ENCODE measurements around the gene DHRS9. TPM values are rescaled to one million over a fixed set of nuclear protein-coding genes. Genes with fewer than 3 reads are reported as not detected.

Gene DHRS9
- total RNA-seq = 2.1 TPM

GRCh38 chr2:169069341-169069740 lies at the start of gene DHRS9:
TSS of gene DHRS9 (plus strand) at chr2:169069563. CDS start at chr2:169081582, 12,019 bp downstream.
- H3K4me1 ChIP-seq (ENCODE audit: control insufficient read depth in 3 of 3, insufficient read depth in 3 of 3, low read length in 3 of 3) = no peaks in the 10 kb centered on the region
- no peaks in the 10 kb centered on the region for H3K27me3 ChIP-seq (ENCODE audit: control insufficient read depth in 3 of 3, insufficient read depth in 3 of 3, low read length in 3 of 3)
- H3K9ac ChIP-seq (ENCODE audit: low read depth in 1 of 3, low read length in 3 of 3) = no peak within 1 kb of the TSS
- H3K9me3 ChIP-seq (ENCODE audit: control insufficient read depth in 3 of 3, low read length in 3 of 3) = no peaks in the 10 kb centered on the region
- no peaks in the 10 kb centered on the region for H3K36me3 ChIP-seq (ENCODE audit: control insufficient read depth in 3 of 3, insufficient read depth in 3 of 3, low read length in 3 of 3)
- peak within 1 kb of the TSS; percentile 9 for H3K27ac ChIP-seq (ENCODE audit: low read depth, low read length)
- H3K4me3 ChIP-seq (ENCODE audit: low read length in 3 of 3) = no peak within 1 kb of the TSS

- no peaks in the 10 kb centered on the region for H3K9me3 ChIP-seq (ENCODE audit: control insufficient read depth in 3 of 3, low read length in 3 of 3)
- H3K9ac ChIP-seq (ENCODE audit: low read depth in 1 of 3, low read length in 3 of 3) = no peak overlapping the region
- H3K4me1 ChIP-seq (ENCODE audit: control insufficient read depth in 3 of 3, insufficient read depth in 3 of 3, low read length in 3 of 3) = no peaks in the 10 kb centered on the region
- peaks cover 0 to 5% (median 0%) of the 10 kb centered on the region in 3 donors for H3K27me3 ChIP-seq (ENCODE audit: control insufficient read depth in 3 of 3, insufficient read depth in 3 of 3, low read length in 3 of 3)
- no peaks in the 10 kb centered on the region for H3K36me3 ChIP-seq (ENCODE audit: control insufficient read depth in 3 of 3, insufficient read depth in 3 of 3, low read length in 3 of 3)
- no peak overlapping the region for H3K4me3 ChIP-seq (ENCODE audit: low read length in 3 of 3)
- no peak overlapping the region for H3K27ac ChIP-seq (ENCODE audit: low read depth, low read length)
Observed at GRCh38 chr2:169023161-169023560, 46.2 kb upstream of the DHRS9 start.

GRCh38 chr2:169026056-169026455 lies 43.3 kb upstream of the DHRS9 start:
- Histone ChIP-seq H3K4me3 (ENCODE audit: low read length in 3 of 3) (no peak overlapping the region), H3K4me1 (ENCODE audit: control insufficient read depth in 3 of 3, insufficient read depth in 3 of 3, low read length in 3 of 3) (no peaks in the 10 kb centered on the region), H3K27me3 (ENCODE audit: control insufficient read depth in 3 of 3, insufficient read depth in 3 of 3, low read length in 3 of 3) (no peaks in the 10 kb centered on the region), H3K9me3 (ENCODE audit: control insufficient read depth in 3 of 3, low read length in 3 of 3) (no peaks in the 10 kb centered on the region), H3K36me3 (ENCODE audit: control insufficient read depth in 3 of 3, insufficient read depth in 3 of 3, low read length in 3 of 3) (no peaks in the 10 kb centered on the region), H3K9ac (ENCODE audit: low read depth in 1 of 3, low read length in 3 of 3) (no peak overlapping the region), H3K27ac (ENCODE audit: low read depth, low read length) (no peak overlapping the region)

GRCh38 chr2:169027234-169027633 lies 42.1 kb upstream of the DHRS9 start:
- Histone ChIP-seq H3K27me3 (ENCODE audit: control insufficient read depth in 3 of 3, insufficient read depth in 3 of 3, low read length in 3 of 3) (no peaks in the 10 kb centered on the region), H3K9ac (ENCODE audit: low read depth in 1 of 3, low read length in 3 of 3) (no peak overlapping the region), H3K36me3 (ENCODE audit: control insufficient read depth in 3 of 3, insufficient read depth in 3 of 3, low read length in 3 of 3) (no peaks in the 10 kb centered on the region), H3K4me3 (ENCODE audit: low read length in 3 of 3) (no peak overlapping the region), H3K9me3 (ENCODE audit: control insufficient read depth in 3 of 3, low read length in 3 of 3) (no peaks in the 10 kb centered on the region), H3K27ac (ENCODE audit: low read depth, low read length) (no peak overlapping the region), H3K4me1 (ENCODE audit: control insufficient read depth in 3 of 3, insufficient read depth in 3 of 3, low read length in 3 of 3) (no peaks in the 10 kb centered on the region)

- Histone ChIP-seq H3K9me3 (ENCODE audit: control insufficient read depth in 3 of 3, low read length in 3 of 3) (no peaks in the 10 kb centered on the region), H3K36me3 (ENCODE audit: control insufficient read depth in 3 of 3, insufficient read depth in 3 of 3, low read length in 3 of 3) (no peaks in the 10 kb centered on the region), H3K9ac (ENCODE audit: low read depth in 1 of 3, low read length in 3 of 3) (no peak overlapping the region), H3K4me1 (ENCODE audit: control insufficient read depth in 3 of 3, insufficient read depth in 3 of 3, low read length in 3 of 3) (no peaks in the 10 kb centered on the region), H3K4me3 (ENCODE audit: low read length in 3 of 3) (no peak overlapping the region), H3K27ac (ENCODE audit: low read depth, low read length) (no peak overlapping the region), H3K27me3 (ENCODE audit: control insufficient read depth in 3 of 3, insufficient read depth in 3 of 3, low read length in 3 of 3) (no peaks in the 10 kb centered on the region)
Observed at GRCh38 chr2:169029341-169029740, 40.0 kb upstream of the DHRS9 start.

- Histone ChIP-seq H3K9me3 (ENCODE audit: control insufficient read depth in 3 of 3, low read length in 3 of 3) (peaks cover 0 to 2% (median 0%) of the 10 kb centered on the region in 3 donors), H3K4me1 (ENCODE audit: control insufficient read depth in 3 of 3, insufficient read depth in 3 of 3, low read length in 3 of 3) (no peaks in the 10 kb centered on the region), H3K36me3 (ENCODE audit: control insufficient read depth in 3 of 3, insufficient read depth in 3 of 3, low read length in 3 of 3) (no peaks in the 10 kb centered on the region), H3K4me3 (ENCODE audit: low read length in 3 of 3) (no peak within 1 kb of the TSS), H3K9ac (ENCODE audit: low read depth in 1 of 3, low read length in 3 of 3) (no peak within 1 kb of the TSS), H3K27me3 (ENCODE audit: control insufficient read depth in 3 of 3, insufficient read depth in 3 of 3, low read length in 3 of 3) (no peaks in the 10 kb centered on the region), H3K27ac (ENCODE audit: low read depth, low read length) (no peak within 1 kb of the TSS)
Observed at GRCh38 chr2:169031202-169031601, 38.2 kb upstream of the DHRS9 start, which contains the start of gene ABCB11. TSS of gene ABCB11 (minus strand) at chr2:169031324. CDS start at chr2:169018125, 13,199 bp downstream.

GRCh38 chr2:169034256-169034655 lies 35.1 kb upstream of the DHRS9 start:
- Histone ChIP-seq H3K27me3 (ENCODE audit: control insufficient read depth in 3 of 3, insufficient read depth in 3 of 3, low read length in 3 of 3) (no peaks in the 10 kb centered on the region), H3K9me3 (ENCODE audit: control insufficient read depth in 3 of 3, low read length in 3 of 3) (peaks cover 0 to 2% (median 0%) of the 10 kb centered on the region in 3 donors), H3K4me3 (ENCODE audit: low read length in 3 of 3) (no peak overlapping the region), H3K9ac (ENCODE audit: low read depth in 1 of 3, low read length in 3 of 3) (no peak overlapping the region), H3K4me1 (ENCODE audit: control insufficient read depth in 3 of 3, insufficient read depth in 3 of 3, low read length in 3 of 3) (no peaks in the 10 kb centered on the region), H3K27ac (ENCODE audit: low read depth, low read length) (no peak overlapping the region), H3K36me3 (ENCODE audit: control insufficient read depth in 3 of 3, insufficient read depth in 3 of 3, low read length in 3 of 3) (no peaks in the 10 kb centered on the region)

- Histone ChIP-seq H3K36me3 (ENCODE audit: control insufficient read depth in 3 of 3, insufficient read depth in 3 of 3, low read length in 3 of 3) (no peaks in the 10 kb centered on the region), H3K27ac (ENCODE audit: low read depth, low read length) (no peak overlapping the region), H3K27me3 (ENCODE audit: control insufficient read depth in 3 of 3, insufficient read depth in 3 of 3, low read length in 3 of 3) (no peaks in the 10 kb centered on the region), H3K4me3 (ENCODE audit: low read length in 3 of 3) (no peak overlapping the region), H3K9ac (ENCODE audit: low read depth in 1 of 3, low read length in 3 of 3) (no peak overlapping the region), H3K9me3 (ENCODE audit: control insufficient read depth in 3 of 3, low read length in 3 of 3) (peaks cover 0 to 2% (median 0%) of the 10 kb centered on the region in 3 donors), H3K4me1 (ENCODE audit: control insufficient read depth in 3 of 3, insufficient read depth in 3 of 3, low read length in 3 of 3) (no peaks in the 10 kb centered on the region)
Observed at GRCh38 chr2:169034984-169035544, 34.3 kb upstream of the DHRS9 start.

- no peak overlapping the region for H3K9ac ChIP-seq (ENCODE audit: low read depth in 1 of 3, low read length in 3 of 3)
Observed at GRCh38 chr2:169035887-169036286, 33.5 kb upstream of the DHRS9 start.

GRCh38 chr2:169036736-169037440 lies 32.5 kb upstream of the DHRS9 start:
- Histone ChIP-seq H3K27me3 (ENCODE audit: control insufficient read depth in 3 of 3, insufficient read depth in 3 of 3, low read length in 3 of 3) (no peaks in the 10 kb centered on the region), H3K9me3 (ENCODE audit: control insufficient read depth in 3 of 3, low read length in 3 of 3) (peaks cover 0 to 2% (median 0%) of the 10 kb centered on the region in 3 donors), H3K36me3 (ENCODE audit: control insufficient read depth in 3 of 3, insufficient read depth in 3 of 3, low read length in 3 of 3) (no peaks in the 10 kb centered on the region), H3K4me1 (ENCODE audit: control insufficient read depth in 3 of 3, insufficient read depth in 3 of 3, low read length in 3 of 3) (no peaks in the 10 kb centered on the region), H3K27ac (ENCODE audit: low read depth, low read length) (no peak overlapping the region), H3K4me3 (ENCODE audit: low read length in 3 of 3) (no peak overlapping the region), H3K9ac (ENCODE audit: low read depth in 1 of 3, low read length in 3 of 3) (no peak overlapping the region)

More at GRCh38 chr2:169035887-169036286, 33.5 kb upstream of the DHRS9 start:
- Histone ChIP-seq H3K4me3 (ENCODE audit: low read length in 3 of 3) (no peak overlapping the region), H3K27me3 (ENCODE audit: control insufficient read depth in 3 of 3, insufficient read depth in 3 of 3, low read length in 3 of 3) (no peaks in the 10 kb centered on the region), H3K9me3 (ENCODE audit: control insufficient read depth in 3 of 3, low read length in 3 of 3) (peaks cover 0 to 2% (median 0%) of the 10 kb centered on the region in 3 donors), H3K27ac (ENCODE audit: low read depth, low read length) (no peak overlapping the region), H3K4me1 (ENCODE audit: control insufficient read depth in 3 of 3, insufficient read depth in 3 of 3, low read length in 3 of 3) (no peaks in the 10 kb centered on the region), H3K36me3 (ENCODE audit: control insufficient read depth in 3 of 3, insufficient read depth in 3 of 3, low read length in 3 of 3) (no peaks in the 10 kb centered on the region)

Measured in skeletal muscle tissue (tissue), 4 donors.